ENCODE data around the gene GPT2.

Gene GPT2

GRCh38 chr16:46972429-46973206 is 88.5 kb downstream of the GPT2 start:
- DNase-seq, result peak; percentile 50 to 75 (median 54)

GRCh38 chr16:46973207-46973995 is 89.2 kb downstream of the GPT2 start, which contains the start of gene DNAJA2:
Gene DNAJA2 (minus strand): TSS chr16:46973674. CDS start chr16:46973572, 102 bp downstream.
- peak; percentile 91 to 97 (median 96) for DNase-seq

DNA sequence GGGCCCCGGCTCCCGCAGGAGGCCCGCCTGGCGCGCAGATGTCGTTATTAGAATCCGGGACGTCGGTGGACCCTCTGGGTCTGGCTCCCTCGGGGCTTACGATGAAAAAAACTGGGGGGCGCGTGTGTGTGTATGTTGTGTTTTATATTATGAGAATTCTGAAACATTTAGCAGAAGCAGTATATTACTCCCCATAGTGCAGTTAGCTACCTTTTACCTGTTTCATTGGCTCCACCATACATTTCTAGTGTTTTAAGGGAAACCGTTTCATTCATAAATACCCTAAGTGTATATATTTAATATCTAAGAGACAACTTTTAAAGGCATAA is 89.8 kb downstream of the GPT2 start:
- no peak for DNase-seq

DNA sequence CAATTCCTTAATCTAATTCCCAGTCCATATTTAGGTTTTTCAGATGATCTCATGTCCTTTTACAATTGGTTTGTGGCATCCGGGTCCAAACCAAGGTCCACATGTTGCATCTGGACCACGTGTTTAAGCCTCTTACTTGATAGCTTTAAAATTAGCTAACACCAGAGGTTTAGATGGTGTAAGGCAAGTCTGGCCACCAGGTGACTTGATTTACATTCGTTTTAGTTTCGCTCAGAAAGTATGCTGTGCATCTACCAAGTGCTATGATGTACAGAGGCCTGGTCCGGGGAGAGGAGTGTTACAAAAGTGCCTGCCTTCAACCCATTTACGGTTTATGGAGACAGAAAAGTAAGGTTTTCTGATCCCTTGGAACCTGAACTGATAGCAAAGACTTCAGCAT is 90.2 kb downstream of the GPT2 start:
- peak in 2 of 3 donors; percentile 3 to 11 for DNase-seq

GRCh38 chr16:46975165-46975564 is 91.0 kb downstream of the GPT2 start:
- no peak for DNase-seq

- peak in 1 of 3 donors; percentile 7 for DNase-seq
Measured at GRCh38 chr16:46975908-46976470, 91.8 kb downstream of the GPT2 start.

GRCh38 chr16:46976550-46976949 is 92.4 kb downstream of the GPT2 start:
- DNase-seq, result no peak
